Measurements from ENCODE around the gene RHBDL1. TPM values are rescaled to one million over a fixed set of nuclear protein-coding genes. Genes with fewer than 3 reads are reported as not detected.
A peak's percentile ranks its signal among the peaks of the same experiment; 100 is the strongest.

RHBDL1 gene
- total RNA-seq, 1 donor from 2014 or later, result 1.1 TPM

DNA sequence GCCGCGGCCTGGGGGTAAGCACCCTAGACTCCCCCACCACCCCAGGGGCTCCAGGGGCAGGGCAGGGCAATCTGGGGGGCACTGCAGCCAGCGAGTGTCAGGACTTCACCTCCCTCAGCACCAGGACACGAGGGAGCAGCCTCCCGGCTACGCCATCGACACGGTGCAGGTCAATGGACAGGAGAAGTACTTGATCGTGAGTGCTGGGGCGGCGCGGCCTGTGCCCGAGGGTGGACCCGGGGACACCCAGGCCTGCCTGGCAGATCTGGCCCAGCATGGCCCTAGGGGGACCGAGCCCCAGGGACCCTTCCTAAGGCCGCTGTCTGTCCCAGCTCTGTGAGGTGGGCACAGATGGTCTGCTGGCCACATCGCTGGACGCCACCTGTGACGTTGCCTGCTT lies 3.1 kb upstream of the RHBDL1 start:
- DNase-seq (ENCODE audit: low spot score) (no peak), ATAC-seq (no peak)

DNA sequence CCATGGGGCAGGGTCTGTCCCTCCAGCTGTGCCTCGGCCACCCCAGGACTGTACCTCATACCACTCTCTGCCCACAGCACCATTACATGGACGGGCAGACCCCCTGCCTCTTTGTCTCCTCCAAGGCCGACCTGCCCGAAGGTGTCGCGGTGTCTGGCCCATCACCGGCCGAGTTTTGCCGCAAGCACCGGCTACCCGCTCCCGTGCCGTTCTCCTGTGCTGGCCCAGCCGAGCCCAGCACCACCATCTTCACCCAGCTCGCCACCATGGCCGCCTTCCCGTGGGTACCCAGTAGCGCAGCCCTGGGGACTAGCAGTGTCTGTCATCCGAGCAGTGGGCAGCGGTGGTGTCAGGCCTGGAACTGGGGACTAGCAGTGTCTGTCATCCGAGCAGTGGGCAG lies 2.6 kb upstream of the RHBDL1 start:
- DNase-seq (ENCODE audit: low spot score) (no peak), ATAC-seq (no peak)

DNA sequence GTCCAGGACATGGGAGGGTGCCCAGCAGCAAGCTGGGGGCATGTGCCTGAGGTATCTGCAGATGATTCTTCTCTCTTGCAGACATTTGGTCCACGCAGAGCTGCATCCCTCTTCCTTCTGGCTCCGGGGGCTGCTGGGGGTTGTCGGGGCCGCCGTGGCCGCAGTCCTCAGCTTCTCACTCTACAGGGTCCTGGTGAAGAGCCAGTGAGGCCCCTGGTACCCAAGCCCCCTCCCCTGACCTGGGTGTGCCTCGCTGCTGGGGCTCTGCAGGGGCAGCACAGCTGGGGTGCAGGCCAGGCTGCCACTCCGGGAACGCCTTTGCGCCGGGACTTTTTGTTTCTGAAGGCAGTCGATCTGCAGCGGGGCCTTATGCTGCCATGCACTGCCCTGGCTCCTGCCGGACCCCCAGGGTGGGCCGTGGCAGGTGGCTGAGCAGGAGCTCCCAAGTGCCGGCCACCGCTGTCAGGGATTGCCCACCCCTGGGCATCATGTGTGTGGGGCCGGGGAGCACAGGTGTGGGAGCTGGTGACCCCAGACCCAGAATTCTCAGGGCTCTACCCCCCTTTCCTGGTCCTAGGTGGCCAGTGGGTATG lies 2.0 kb upstream of the RHBDL1 start:
- DNase-seq (ENCODE audit: low spot score) (no peak), ATAC-seq (no peak)

DNA sequence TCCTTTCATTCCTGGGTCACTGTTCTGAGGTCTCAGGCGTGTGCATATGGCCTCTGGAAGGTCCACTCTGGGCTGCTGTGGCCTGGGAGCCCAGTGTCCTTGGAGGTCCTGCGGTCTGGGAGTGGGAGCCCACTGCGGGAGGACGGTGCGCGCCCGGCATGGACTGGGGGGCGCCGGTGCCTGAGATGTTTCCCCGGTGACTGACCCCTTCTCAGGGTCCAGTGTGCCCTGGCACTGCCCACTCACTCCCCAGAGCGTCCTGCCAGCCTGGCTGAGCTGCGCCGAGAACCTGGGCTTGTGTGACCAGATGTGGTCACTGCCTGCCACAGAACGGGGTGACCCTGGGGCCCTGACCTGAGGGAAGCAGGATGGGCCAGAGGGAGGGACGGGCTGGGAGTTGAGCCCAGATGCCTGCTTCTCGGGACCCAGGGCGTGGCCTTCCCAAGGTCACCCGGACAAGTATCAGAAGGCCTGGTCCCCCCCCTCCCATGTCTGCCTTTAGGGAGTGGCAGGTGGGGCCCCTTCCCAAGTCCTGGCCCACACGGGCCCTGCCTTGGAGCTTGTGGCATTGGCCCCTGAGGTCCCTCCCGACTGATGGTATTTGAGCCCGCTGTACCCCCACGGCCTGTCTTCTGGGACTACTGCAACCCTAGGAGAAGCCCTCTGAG lies 1.1 kb upstream of the RHBDL1 start:
- ATAC-seq (no peak), DNase-seq (ENCODE audit: low spot score) (no peak)

DNA sequence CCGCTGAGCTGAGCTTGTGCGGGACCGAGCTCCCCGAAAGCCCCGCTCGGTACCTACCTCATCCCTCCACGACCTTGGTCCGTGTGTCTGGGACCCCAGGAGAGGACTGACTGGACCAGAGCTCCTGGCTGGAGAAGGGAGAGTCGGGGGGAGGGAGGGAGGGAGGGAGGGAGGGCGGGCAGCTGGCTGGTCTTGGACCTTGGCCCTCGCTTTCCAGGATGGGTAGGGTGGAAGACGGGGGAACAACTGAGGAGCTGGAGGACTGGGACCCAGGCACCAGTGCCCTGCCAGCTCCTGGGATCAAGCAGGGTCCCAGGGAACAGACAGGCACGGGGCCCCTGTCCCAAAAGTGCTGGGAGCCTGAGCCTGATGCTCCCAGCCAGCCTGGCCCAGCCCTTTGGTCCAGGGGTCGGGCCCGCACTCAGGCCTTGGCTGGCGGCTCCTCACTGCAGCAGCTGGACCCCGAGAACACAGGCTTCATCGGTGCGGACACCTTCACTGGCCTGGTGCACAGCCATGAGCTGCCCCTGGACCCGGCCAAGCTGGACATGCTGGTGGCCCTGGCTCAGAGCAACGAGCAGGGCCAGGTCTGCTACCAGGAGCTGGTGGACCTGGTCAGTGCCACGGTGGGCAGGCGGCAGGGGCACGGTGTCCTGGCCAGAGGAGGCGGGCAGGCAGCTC lies 553 bp downstream of the RHBDL1 start:
- DNase-seq (ENCODE audit: low spot score) (no peak), ATAC-seq (no peak)

DNA sequence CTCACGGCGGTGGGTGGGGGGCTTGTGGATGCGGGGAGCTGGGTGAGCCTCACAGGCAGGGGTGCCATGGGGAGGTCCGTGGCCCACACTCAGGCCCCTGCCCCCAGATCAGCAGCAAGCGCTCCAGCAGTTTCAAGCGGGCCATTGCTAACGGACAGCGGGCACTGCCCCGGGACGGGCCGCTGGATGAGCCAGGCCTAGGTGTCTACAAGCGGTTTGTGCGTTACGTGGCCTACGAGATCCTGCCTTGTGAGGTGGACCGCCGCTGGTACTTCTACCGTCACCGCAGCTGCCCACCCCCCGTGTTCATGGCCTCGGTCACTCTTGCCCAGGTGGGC lies 1.1 kb downstream of the RHBDL1 start:
- DNase-seq (ENCODE audit: low spot score) (no peak), ATAC-seq (no peak)

DNA sequence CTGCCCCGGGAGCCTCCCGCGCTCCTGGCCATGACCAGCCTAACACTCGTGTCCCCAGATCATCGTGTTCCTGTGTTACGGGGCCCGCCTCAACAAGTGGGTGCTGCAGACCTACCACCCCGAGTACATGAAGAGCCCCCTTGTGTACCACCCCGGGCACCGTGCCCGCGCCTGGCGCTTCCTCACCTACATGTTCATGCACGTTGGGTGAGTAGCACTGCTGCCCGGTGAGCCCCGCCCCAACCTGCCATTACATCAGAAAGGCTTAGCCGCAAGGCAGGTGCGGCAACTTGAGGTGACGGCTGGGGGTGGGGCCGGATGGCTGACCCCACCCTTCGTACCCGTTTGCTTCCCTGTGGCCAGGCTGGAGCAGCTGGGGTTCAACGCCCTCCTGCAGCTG lies 1.4 kb downstream of the RHBDL1 start:
- DNase-seq (ENCODE audit: low spot score) (no peak), ATAC-seq (no peak)

DNA sequence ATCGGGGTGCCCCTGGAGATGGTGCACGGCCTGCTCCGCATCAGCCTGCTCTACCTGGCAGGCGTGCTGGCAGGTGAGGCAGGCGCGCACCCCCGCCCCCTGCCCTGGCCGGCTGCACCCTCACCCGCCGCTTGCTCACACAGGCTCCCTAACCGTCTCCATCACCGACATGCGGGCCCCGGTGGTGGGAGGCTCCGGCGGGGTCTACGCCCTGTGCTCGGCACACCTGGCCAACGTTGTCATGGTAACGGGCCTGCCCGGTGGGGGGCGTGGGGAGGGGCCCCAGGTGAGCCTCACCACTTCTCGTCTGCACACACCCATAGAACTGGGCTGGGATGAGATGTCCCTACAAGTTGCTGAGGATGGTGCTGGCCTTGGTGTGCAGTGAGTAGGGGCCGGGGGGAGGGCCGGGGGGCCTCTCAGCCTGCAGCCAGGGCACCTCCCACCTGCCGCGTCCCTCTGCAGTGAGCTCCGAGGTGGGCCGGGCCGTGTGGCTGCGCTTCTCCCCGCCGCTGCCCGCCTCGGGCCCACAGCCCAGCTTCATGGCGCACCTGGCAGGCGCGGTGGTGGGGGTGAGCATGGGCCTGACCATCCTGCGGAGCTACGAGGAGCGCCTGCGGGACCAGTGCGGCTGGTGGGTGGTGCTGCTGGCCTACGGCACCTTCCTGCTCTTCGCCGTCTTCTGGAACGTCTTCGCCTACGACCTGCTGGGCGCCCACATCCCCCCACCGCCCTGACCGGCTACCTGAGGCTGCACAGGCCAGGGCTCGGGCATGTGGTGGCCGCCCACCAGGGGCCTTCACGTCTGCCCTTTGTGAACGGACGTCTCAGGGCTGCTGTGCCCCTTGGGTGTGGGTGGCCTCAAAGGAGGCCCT lies 2.1 kb downstream of the RHBDL1 start:
- ATAC-seq (no peak), DNase-seq (ENCODE audit: low spot score) (no peak)

DNA sequence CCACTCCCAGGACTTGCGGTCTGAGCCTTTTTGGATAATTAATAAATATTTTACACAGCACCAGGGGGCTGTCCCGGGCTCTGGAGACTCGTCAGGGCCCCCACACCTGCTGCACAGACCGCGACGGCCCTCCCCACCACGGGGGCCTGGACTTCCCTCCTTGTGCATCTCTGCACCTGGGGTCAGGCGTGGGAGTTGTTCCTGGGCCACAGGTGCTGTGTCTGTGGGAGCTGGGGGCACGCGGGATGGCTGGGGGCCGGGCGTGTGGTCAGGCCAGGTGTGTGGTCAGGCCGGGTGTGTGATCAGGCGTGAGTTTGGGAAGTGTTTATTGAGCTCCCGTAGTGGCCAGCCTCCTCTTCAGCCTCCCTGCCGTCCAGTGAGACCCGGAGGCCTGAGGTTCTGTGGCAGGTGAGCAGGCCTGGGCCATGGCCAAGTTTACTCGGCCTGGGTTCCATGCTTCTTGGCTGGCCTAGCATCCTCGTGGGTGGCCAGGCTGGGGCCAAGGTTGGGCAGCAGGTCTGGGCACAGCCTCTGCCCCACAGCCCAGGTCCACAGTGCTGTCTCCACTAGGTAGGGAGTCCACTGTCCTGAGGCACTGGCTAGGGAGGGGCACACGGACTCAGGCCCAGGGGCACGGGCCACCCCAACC lies 2.9 kb downstream of the RHBDL1 start:
- ATAC-seq, result peak; percentile 2

DNA sequence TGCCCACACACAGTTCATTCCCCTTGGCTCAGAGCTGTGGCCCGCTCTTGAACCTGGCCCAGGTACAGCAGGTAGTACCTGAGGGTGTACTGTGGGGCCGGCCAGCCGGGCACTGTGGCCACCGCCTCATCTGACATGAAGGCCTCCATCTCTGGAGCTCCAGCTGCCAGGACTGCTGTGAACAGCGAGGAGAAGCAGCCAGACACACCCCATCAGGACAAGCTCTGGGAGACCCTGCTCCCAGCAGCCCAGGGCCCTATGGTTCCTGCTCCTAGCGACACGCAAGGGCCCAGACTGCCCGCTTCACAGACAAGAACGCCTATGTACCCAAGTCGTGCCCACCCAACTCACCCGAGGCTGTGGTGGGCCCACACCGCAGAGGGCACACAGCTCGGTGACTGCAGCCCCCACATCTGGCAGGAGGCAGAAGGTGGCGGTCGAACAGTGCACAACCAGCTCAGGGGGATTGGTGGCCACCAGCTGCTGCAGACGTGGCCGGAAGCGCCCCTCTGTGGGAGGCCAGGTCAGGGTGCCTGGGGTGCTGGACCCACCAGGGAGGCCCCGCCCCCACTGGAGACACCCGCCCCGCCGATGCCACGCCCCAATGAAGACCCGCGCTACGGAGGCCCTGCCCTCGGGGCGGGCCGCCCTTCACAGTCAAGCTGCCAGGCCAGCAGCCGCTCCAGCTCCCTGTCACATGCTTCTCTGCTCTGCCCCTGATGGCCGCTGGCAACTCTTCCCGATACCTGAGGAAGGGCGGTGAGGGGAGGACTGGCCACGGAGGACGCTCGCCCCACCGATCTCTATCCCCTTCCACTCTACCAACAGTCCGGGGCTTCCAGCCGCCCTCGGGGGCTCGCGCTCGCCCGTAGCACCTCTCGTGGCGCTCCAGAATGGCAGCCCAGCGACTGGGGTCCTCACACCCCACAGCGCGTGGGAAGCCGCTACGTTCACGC lies 3.7 kb downstream of the RHBDL1 start:
- DNase-seq (ENCODE audit: low spot score) (peak; percentile 84), ATAC-seq (peak; percentile 39)

More for the DNA sequence above, 2.9 kb downstream of the RHBDL1 start:
- no peak for DNase-seq (ENCODE audit: low spot score)

DNA sequence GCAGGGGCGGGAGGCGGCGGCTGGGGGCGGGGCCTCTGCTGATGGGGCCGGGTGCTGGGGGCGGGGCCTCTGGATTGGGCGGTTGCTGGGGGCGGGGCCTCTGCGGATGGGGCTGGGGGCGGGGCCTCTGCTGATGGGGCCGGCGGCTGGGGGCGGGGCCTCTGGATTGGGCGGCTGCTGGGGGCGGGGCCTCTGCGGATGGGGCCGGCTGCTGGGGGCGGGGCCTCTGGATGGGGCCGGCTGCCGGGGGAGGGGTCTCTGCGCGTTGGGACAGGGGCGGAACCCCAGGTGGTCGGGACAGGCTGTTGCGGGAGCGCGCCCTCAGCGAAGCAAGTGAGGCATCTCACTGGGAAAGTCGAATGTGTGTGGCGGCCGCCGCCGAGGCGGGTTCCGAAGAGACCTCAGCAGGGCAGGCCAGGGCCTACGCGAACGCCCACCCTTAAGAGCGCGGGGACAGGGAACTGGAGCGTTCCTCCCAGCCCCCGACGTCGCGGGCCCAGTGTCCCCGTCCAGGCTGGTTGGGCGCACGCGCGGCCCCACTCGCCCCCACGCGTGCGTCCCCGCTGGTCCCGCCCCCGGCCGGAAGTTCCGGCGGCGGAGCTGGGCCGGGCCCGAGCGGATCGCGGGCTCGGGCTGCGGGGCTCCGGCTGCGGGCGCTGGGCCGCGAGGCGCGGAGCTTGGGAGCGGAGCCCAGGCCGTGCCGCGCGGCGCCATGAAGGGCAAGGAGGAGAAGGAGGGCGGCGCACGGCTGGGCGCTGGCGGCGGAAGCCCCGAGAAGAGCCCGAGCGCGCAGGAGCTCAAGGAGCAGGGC lies 4.5 kb downstream of the RHBDL1 start, which contains the start of gene STUB1:
Gene STUB1, plus strand, starts transcription at position 597 of the 811 bp plus-strand sequence. Its CDS starts 116 bp downstream, at position 713.
- peak; percentile 92 for DNase-seq (ENCODE audit: low spot score)
- peak; percentile 73 for ATAC-seq

DNA sequence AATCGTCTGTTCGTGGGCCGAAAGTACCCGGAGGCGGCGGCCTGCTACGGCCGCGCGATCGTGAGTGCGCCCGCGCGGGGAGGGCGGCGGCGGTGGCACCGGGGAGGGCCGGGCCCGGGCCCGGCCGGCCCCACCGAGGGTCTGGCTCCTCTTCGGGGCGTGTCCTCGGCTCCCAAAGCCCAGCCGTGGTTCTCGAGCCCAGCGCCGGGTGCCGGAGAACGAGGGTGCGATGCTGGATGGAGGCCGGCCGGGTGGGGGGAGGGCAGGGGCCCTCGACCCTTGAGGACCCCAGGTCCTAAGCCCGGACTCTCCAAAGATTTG lies 5.1 kb downstream of the RHBDL1 start:
- no peak for DNase-seq (ENCODE audit: low spot score)
- ATAC-seq, result no peak

DNA sequence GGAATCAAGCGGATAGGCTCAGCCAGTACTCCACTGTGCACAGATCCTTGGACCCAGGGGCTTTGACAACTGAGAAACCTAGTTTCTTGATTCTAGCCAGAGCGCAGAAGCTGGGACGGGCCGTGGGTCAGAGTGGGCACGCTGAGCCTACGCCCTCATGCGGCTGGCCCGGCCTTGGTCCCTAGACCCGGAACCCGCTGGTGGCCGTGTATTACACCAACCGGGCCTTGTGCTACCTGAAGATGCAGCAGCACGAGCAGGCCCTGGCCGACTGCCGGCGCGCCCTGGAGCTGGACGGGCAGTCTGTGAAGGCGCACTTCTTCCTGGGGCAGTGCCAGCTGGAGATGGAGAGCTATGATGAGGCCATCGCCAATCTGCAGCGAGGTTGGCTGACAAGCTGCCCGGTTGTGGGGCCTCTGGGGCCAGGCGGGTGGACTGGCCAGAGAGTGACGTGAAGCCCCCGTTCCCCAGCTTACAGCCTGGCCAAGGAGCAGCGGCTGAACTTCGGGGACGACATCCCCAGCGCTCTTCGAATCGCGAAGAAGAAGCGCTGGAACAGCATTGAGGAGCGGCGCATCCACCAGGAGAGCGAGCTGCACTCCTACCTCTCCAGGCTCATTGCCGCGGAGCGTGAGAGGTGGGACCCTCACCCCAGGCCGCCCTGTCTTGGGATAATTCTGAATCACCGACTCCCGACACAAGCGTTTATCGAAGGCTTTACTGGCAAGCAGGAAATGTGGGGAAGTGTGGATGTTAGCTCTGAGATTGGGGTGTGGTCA lies 5.7 kb downstream of the RHBDL1 start:
- DNase-seq (ENCODE audit: low spot score), result peak; percentile 73
- no peak for ATAC-seq

DNA sequence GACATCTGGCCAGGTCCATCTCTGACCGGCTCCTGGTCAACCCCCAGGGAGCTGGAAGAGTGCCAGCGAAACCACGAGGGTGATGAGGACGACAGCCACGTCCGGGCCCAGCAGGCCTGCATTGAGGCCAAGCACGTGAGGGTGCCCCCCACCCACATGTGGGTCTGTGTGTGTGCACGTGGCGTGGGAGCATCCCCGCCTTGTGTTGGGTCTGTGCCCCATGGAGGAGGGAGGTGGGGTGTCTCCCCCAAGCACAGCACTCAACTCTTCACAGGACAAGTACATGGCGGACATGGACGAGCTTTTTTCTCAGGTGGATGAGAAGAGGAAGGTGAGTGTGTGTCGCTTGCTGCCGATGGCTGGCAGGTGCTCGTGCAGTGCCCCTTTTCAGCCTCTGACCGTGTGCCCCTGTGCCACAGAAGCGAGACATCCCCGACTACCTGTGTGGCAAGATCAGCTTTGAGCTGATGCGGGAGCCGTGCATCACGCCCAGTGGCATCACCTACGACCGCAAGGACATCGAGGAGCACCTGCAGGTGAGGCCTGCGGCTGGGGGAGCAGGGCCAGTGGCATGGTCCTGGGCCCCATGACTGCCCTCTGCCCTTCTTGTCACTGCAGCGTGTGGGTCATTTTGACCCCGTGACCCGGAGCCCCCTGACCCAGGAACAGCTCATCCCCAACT lies 6.4 kb downstream of the RHBDL1 start:
- no peak for ATAC-seq
- no peak for DNase-seq (ENCODE audit: low spot score)

DNA sequence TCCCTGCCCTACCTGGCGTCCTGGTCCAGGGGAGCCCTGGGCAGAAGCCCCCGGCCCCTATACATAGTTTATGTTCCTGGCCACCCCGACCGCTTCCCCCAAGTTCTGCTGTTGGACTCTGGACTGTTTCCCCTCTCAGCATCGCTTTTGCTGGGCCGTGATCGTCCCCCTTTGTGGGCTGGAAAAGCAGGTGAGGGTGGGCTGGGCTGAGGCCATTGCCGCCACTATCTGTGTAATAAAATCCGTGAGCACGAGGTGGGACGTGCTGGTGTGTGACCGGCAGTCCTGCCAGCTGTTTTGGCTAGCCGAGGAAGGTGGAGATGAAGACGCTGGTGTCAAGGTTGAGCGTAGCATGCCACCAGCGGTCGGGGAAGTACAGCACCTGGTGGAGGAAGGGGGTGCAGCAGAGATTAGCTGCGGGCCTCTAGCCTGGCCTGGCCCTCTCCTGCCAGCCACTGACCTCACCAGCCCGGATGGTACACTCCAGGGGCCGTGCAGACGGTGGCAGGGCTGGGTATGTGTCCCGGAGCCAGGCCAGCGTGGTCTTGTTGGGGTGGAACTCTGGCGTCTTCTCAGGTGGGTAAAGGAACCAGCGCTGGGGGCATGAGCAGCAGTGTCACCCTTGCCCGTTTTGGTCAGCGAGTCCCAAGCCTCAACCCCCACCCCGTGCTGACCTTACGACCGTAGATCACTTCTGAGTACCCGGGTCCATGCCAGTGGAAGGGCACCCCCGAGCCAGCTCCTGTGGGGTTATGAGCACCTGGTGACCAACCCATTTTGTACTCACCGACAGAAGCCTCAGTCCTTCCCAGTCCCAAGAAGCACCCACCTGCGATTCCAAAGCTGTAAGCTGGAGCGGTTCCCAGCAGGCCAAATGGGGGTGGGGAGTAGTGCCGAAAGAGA lies 7.3 kb downstream of the RHBDL1 start:
- DNase-seq (ENCODE audit: low spot score) (no peak), ATAC-seq (no peak)

DNA sequence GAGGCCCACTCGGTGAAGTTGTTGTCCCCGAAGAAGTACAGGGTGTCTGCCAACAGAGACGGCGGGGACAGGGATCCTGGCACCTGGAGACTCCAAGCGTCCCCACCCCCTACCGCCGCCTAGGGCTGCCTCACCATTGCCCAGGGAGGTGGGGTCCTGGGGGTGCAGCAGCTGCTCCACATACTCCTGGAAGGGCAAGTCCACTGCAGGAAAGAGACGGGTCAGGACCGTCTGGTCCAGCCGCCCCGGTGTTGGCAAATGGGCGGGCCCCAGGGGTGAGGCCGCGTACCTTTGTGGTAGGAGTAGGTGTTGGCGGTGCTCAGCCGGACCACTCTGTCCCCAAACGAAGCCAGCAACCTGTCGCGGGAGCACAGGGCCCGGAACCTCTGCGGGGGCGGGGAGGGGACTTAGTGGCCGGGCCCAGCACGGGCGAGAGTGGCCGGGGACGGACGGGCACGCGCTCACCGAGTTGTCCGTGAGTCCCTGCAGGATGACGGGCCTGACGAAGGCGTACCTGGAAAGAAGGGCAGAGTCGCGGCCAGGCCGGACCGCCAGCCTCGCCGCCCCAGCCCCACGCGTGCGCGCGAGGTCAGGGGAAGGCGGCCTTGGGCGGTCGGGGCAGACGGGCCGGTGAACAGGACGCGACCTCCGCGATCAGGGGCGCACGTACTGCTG lies 8.1 kb downstream of the RHBDL1 start:
- DNase-seq (ENCODE audit: low spot score), result no peak
- ATAC-seq, result no peak
